ENCODE measurements around the gene XIRP1. TPM values are rescaled to one million over a fixed set of nuclear protein-coding genes. Genes with fewer than 3 reads are reported as not detected.

The XIRP1 gene
- total RNA-seq, 1 experiment from 2014 or later, result not detected

DNA sequence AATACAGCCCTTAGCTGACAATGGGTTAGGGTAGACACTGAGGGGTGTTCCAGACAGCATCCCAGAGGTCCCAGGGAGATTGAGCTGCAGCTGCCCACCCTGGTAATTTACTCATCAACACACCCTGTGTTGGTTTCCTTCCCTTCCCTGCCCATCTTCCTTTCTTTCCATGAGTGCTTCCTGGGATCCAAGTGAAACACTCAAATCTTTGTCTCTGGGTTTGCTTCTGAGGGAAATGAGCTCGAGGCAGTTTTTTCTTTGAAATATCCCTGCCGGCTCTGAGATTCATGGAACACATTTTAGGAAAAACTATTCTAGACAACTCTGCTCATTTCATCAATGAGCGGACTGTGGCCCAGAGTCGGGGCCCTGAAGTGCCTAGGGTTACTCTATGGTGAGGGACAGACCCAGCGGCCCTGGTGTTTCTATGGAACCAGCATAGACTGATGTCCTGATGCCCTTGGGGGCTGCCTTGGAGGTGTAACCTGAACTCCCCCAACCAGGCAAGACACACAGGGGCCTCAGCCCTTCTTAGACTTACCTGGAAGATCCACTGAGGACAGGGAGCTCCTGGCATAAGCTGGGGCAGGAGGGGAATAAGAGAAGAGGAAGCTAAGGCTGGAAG lies 24.1 kb downstream of the XIRP1 start:
- TF ChIP-seq, protein P1, sequence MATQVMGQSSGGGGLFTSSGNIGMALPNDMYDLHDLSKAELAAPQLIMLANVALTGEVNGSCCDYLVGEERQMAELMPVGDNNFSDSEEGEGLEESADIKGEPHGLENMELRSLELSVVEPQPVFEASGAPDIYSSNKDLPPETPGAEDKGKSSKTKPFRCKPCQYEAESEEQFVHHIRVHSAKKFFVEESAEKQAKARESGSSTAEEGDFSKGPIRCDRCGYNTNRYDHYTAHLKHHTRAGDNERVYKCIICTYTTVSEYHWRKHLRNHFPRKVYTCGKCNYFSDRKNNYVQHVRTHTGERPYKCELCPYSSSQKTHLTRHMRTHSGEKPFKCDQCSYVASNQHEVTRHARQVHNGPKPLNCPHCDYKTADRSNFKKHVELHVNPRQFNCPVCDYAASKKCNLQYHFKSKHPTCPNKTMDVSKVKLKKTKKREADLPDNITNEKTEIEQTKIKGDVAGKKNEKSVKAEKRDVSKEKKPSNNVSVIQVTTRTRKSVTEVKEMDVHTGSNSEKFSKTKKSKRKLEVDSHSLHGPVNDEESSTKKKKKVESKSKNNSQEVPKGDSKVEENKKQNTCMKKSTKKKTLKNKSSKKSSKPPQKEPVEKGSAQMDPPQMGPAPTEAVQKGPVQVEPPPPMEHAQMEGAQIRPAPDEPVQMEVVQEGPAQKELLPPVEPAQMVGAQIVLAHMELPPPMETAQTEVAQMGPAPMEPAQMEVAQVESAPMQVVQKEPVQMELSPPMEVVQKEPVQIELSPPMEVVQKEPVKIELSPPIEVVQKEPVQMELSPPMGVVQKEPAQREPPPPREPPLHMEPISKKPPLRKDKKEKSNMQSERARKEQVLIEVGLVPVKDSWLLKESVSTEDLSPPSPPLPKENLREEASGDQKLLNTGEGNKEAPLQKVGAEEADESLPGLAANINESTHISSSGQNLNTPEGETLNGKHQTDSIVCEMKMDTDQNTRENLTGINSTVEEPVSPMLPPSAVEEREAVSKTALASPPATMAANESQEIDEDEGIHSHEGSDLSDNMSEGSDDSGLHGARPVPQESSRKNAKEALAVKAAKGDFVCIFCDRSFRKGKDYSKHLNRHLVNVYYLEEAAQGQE (IDR thresholded peaks at IDR 0.05; ENCODE audit: insufficient read depth in 1 of 2, low read depth in 2 of 2, low read length in 1 of 2), result no peak
- no peak for TF ChIP-seq POLR2AphosphoS5 (IDR thresholded peaks at IDR 0.05; ENCODE audit: low read depth, low read length)
- TF ChIP-seq, protein P2, sequence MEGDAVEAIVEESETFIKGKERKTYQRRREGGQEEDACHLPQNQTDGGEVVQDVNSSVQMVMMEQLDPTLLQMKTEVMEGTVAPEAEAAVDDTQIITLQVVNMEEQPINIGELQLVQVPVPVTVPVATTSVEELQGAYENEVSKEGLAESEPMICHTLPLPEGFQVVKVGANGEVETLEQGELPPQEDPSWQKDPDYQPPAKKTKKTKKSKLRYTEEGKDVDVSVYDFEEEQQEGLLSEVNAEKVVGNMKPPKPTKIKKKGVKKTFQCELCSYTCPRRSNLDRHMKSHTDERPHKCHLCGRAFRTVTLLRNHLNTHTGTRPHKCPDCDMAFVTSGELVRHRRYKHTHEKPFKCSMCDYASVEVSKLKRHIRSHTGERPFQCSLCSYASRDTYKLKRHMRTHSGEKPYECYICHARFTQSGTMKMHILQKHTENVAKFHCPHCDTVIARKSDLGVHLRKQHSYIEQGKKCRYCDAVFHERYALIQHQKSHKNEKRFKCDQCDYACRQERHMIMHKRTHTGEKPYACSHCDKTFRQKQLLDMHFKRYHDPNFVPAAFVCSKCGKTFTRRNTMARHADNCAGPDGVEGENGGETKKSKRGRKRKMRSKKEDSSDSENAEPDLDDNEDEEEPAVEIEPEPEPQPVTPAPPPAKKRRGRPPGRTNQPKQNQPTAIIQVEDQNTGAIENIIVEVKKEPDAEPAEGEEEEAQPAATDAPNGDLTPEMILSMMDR (IDR thresholded peaks at IDR 0.05), result no peak
- no peak for TF ChIP-seq SIN3A (IDR thresholded peaks at IDR 0.05; ENCODE audit: borderline replicate concordance, insufficient read depth, low read depth, low read length)
- no peak for TF ChIP-seq TCF7L2 (IDR thresholded peaks at IDR 0.05; ENCODE audit: low read depth, low read length)
- ChIA-PET POLR2A (no interaction called here), CTCF (no interaction called here)
- BruUV-seq (replicated peaks), result no TSS peak
- Histone ChIP-seq H3K9me3 (ENCODE audit: control insufficient read depth, insufficient read depth, low read depth, low read length) (no peaks in the 10 kb centered on the region), H3K4me3 (ENCODE audit: low read depth in 2 of 2, low read length in 2 of 2) (no peak overlapping the region), H3K27ac (ENCODE audit: low read length) (no peak overlapping the region), H3K27me3 (ENCODE audit: control insufficient read depth, insufficient read depth, low read length) (no peaks in the 10 kb centered on the region), H3K4me1 (ENCODE audit: control insufficient read depth, insufficient read depth, low read length) (no peaks in the 10 kb centered on the region), H3K36me3 (ENCODE audit: control insufficient read depth, insufficient read depth, low read length) (no peaks in the 10 kb centered on the region)
- in situ Hi-C loops (cut with HindIII; ENCODE audit: low pct_unique_long_range_greater_than_20kb, low sequenced_read_pairs) (no loop called here), intact Hi-C loops (cut with micrococcal nuclease; ENCODE audit: unreplicated experiment) (no loop called here)
- DNase-seq (ENCODE audit: low read depth, low spot score), result no peak
- ATAC-seq, result no peak

DNA sequence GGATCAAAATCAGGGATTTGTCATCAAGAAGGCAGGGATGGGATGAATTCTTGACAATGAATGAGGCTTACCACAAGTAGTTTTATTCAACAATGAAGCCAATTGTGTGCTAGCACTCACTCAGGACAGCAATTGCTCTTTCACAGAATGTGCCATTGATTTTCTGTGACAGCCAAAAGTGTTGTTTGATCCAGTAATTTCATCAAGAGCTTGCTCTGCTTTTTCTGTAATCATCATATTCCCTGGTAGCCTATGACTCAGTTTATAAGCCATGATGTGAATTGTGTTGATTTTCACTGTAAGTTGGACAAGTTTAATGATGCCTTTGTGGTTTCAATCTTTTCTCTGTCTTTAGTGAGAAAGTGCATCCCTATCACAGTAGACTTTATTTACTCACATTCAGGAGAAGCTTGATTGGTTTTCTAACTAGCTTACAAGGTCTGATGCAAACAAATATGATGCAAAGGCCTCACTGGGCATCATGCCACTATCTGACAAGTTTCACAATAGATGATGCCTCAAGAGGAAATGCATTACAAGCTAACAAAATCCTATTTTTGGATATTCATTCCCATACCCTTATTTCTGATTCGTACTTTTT lies 25.4 kb downstream of the XIRP1 start:
- intact Hi-C loops (cut with micrococcal nuclease; ENCODE audit: unreplicated experiment), result no loop called here
- ChIA-PET POLR2A (no interaction called here), CTCF (no interaction called here)
- no peak overlapping the region for H3K4me3 ChIP-seq (ENCODE audit: low read depth in 2 of 2, low read length in 2 of 2)
- in situ Hi-C loops (cut with HindIII; ENCODE audit: low pct_unique_long_range_greater_than_20kb, low sequenced_read_pairs), result no loop called here
- H3K27ac ChIP-seq (ENCODE audit: low read length), result no peak overlapping the region
- DNase-seq (ENCODE audit: low read depth, low spot score) (no peak), ATAC-seq (no peak)
- BruUV-seq (replicated peaks), result no TSS peak
- no peaks in the 10 kb centered on the region for H3K9me3 ChIP-seq (ENCODE audit: control insufficient read depth, insufficient read depth, low read depth, low read length)
- no peaks in the 10 kb centered on the region for H3K4me1 ChIP-seq (ENCODE audit: control insufficient read depth, insufficient read depth, low read length)
- H3K27me3 ChIP-seq (ENCODE audit: control insufficient read depth, insufficient read depth, low read length), result no peaks in the 10 kb centered on the region
- TF ChIP-seq SIN3A (IDR thresholded peaks at IDR 0.05; ENCODE audit: borderline replicate concordance, insufficient read depth, low read depth, low read length) (no peak), POLR2AphosphoS5 (IDR thresholded peaks at IDR 0.05; ENCODE audit: low read depth, low read length) (no peak), TCF7L2 (IDR thresholded peaks at IDR 0.05; ENCODE audit: low read depth, low read length) (no peak)
- TF ChIP-seq, protein P2 (IDR thresholded peaks at IDR 0.05), result no peak
- TF ChIP-seq, protein P1 (IDR thresholded peaks at IDR 0.05; ENCODE audit: insufficient read depth in 1 of 2, low read depth in 2 of 2, low read length in 1 of 2), result no peak
- no peaks in the 10 kb centered on the region for H3K36me3 ChIP-seq (ENCODE audit: control insufficient read depth, insufficient read depth, low read length)

Data from Panc1 (cell line).